Lung (tissue), 12 donors: Measurements from ENCODE around the gene KLF11. TPM values are rescaled to one million over a fixed set of nuclear protein-coding genes. Genes with fewer than 3 reads are reported as not detected.

Source experiments
- ATAC-seq: fragments of 200-7000 bp; cut with Tn5 transposase; one replicate; pipeline ENCODE4 v1.9.1; 2020; ENCODE audit warnings: moderate number of reproducible peaks; ENCODE audit not compliant: insufficient read depth, low FRiP score
- DNase-seq, 3 donors: peaks; one replicate each; pipeline ENCODE4 v3.0.0-alpha.2; 2013 to 2017
- H3K27ac ChIP-seq, 2 donors: one replicate each; pipeline ENCODE4 v1.5.1; 2013; ENCODE audit warnings: mild to moderate bottlenecking in 2 of 2, moderate library complexity in 2 of 2, control low read depth in 1 of 2, inconsistent platforms in 1 of 2, low read depth in 1 of 2, low read length in 1 of 2
- H3K27me3 ChIP-seq, 3 donors: one replicate each; pipeline ENCODE4 v1.5.1; 2013; ENCODE audit warnings: low read length in 2 of 3; ENCODE audit not compliant: control insufficient read depth in 3 of 3, insufficient read depth in 3 of 3
- H3K36me3 ChIP-seq, 4 donors: one replicate each; pipeline ENCODE4 v1.5.1; 2013; ENCODE audit warnings: low read length in 4 of 4, mild to moderate bottlenecking in 1 of 4, moderate library complexity in 1 of 4; ENCODE audit not compliant: control insufficient read depth in 4 of 4, insufficient read depth in 4 of 4
- H3K4me1 ChIP-seq, 5 donors: one replicate each; pipeline ENCODE4 v1.5.1; 2013; ENCODE audit warnings: low read length in 5 of 5, mild to moderate bottlenecking in 2 of 5, moderate library complexity in 1 of 5; ENCODE audit not compliant: control insufficient read depth in 5 of 5, insufficient read depth in 5 of 5
- H3K4me3 ChIP-seq: one replicate; pipeline ENCODE4 v1.5.1; 2013; ENCODE audit warnings: mild to moderate bottlenecking, control low read depth, moderate library complexity
- H3K9ac ChIP-seq, 2 donors: one replicate each; pipeline ENCODE4 v1.5.1; 2013; ENCODE audit warnings: low read length in 2 of 2, control low read depth in 1 of 2; ENCODE audit not compliant: insufficient read depth in 1 of 2
- H3K9me3 ChIP-seq, 4 donors: one replicate each; pipeline ENCODE4 v1.5.1; 2013; ENCODE audit warnings: low read length in 3 of 4, mild to moderate bottlenecking in 1 of 4, moderate library complexity in 1 of 4; ENCODE audit not compliant: control insufficient read depth in 4 of 4, insufficient read depth in 3 of 4
- CTCF ChIP-seq: IDR thresholded peaks from 2 replicates; pipeline ENCODE4 v1.5.1; 2012; ENCODE audit warnings: mild to moderate bottlenecking; ENCODE audit errors: control extremely low read depth, extremely low read depth
- WGBS, 2 donors: extraction: QIAGEN DNeasy Blood & Tissue Kit; methylation state at CpG; one replicate each; pipeline ENCODE4 v1.1.7; 2013; 5-methylcytosine and 5-hydroxymethylcytosine counted together
- polyA plus RNA-seq, 2 donors: library from polyadenylated mRNA; stranded (reverse); fragments of 200-250 nt; gene quantifications; one replicate each; pipeline ENCODE4 v1.2.1, GENCODE V29; 2013
- total RNA-seq, 2 donors: library from RNA; depleted of rRNA in 1 of 2; stranded (reverse); fragments of >200 nt in 1 of 2; gene quantifications; one replicate each; pipeline ENCODE4 v1.2.1, GENCODE V29; 2014 to 2021
- donor health status: control.
- donor health status: control.
- donor health status: Bipolar disorder and iron deficiency.
- donor health status: healthy.
- donor health status: DM: yes; HTN: yes; CAD: no.

The KLF11 gene
- total and polyA plus RNA-seq, 4 donors, result 7.4 to 21.8 (median 17.3) TPM

DNA sequence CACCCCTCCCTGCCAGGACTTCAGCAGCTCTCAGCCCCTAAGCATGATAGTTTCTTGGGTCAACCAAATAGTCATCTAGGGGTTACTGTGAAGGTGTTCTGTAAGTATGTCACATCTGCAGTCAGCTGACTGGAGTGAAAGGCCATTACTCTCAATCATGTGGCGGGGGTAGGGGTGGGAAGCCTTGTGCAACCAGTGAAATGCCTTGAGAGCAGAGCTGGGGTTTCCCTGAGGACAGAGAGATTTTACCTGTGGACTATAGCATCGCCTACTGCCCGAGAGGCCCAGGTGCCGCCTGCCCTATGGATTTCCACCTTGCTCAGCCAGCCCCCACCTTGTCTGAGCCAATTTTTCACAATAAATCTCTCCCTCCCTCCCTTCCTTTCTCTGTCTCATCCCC lies 20.9 kb upstream of the KLF11 start:
- H3K9ac ChIP-seq, result no peak overlapping the region
- H3K9me3 ChIP-seq, result no peaks in the 10 kb centered on the region
- no peaks in the 10 kb centered on the region for H3K27me3 ChIP-seq
- H3K4me3 ChIP-seq, result no peak overlapping the region
- ATAC-seq (no peak), DNase-seq (no peak)
- H3K36me3 ChIP-seq, result no peaks in the 10 kb centered on the region
- H3K27ac ChIP-seq, result no peak overlapping the region
- WGBS, 2 donors, result 92 to 93% methylated on average over 4 of the region's 4 CpGs
- H3K4me1 ChIP-seq, result no peaks in the 10 kb centered on the region
- no peak for TF ChIP-seq CTCF

GRCh38 chr2:10022966-10023662 lies 20.2 kb upstream of the KLF11 start:
- H3K36me3 ChIP-seq, result no peaks in the 10 kb centered on the region
- H3K27ac ChIP-seq, result no peak overlapping the region
- WGBS, 2 donors, result 90% methylated on average over 10 of the region's 10 CpGs
- H3K27me3 ChIP-seq, result no peaks in the 10 kb centered on the region
- no peak for TF ChIP-seq CTCF
- no peak overlapping the region for H3K9ac ChIP-seq
- H3K4me1 ChIP-seq, result no peaks in the 10 kb centered on the region
- ATAC-seq (no peak), DNase-seq (no peak)
- H3K4me3 ChIP-seq, result no peak overlapping the region
- no peaks in the 10 kb centered on the region for H3K9me3 ChIP-seq

DNA sequence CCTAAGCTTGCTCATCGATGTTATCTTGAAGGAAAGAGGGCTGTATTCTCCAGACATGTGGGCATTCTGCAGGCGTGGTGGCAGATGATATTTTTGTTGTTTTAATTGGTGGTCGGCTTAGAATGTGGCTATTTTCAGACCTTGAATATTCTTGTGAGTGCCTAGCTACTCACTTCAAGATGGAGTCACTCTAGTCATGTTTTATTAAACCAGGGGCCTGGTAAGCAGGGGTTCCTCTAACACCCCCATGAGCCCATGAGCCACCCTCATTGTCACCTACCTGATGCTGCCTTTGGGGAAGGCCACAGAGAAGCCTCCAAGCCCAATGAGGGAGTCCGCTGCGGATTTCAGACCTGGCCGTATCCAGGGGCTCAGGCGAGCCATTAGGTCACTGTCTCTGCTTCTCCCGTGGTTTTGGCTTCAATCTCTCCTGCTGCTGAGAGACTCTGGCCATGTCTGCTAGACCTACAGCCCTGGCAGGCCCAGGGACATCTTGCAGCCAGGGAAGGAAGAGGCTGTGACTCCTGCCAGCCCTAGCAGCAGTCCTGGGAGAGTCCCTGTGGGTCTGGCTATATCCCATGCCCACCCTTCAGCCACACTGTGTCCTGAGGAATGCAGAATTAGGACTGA lies 16.3 kb upstream of the KLF11 start:
- Histone ChIP-seq H3K9ac (no peak overlapping the region), H3K27ac (peak overlapping the region in 1 of 2 donors; percentile 1), H3K36me3 (no peaks in the 10 kb centered on the region), H3K4me1 (peaks cover 0 to 13% (median 9%) of the 10 kb centered on the region in 5 donors), H3K4me3 (no peak overlapping the region), H3K27me3 (no peaks in the 10 kb centered on the region), H3K9me3 (no peaks in the 10 kb centered on the region)
- TF ChIP-seq CTCF, result no peak
- DNase-seq (no peak), ATAC-seq (no peak)
- 91 to 95% methylated on average over 8 of the region's 8 CpGs for WGBS, 2 donors
